GM12891 (cell line): ENCODE measurements around the gene EFCAB11.

ENCODE experiments used
- PAX5 ChIP-seq: IDR thresholded peaks from 2 replicates; pipeline ENCODE4 v1.6.1; 2011; ENCODE audit warnings: low read length, moderate library complexity, mild to moderate bottlenecking; ENCODE audit not compliant: insufficient read depth, severe bottlenecking
- POLR2A ChIP-seq: IDR thresholded peaks from 2 replicates; pipeline ENCODE4 v1.6.1; 2011; ENCODE audit warnings: low read depth, low read length, control low read depth
- POLR2AphosphoS5 ChIP-seq: IDR thresholded peaks from 2 replicates; pipeline ENCODE4 v1.6.1; 2011; ENCODE audit warnings: low read depth, low read length, control low read depth
- POU2F2 ChIP-seq: IDR thresholded peaks from 2 replicates; pipeline ENCODE4 v1.6.1; 2011; ENCODE audit warnings: low read depth, mild to moderate bottlenecking, control low read depth, low read length, moderate library complexity
- SPI1 ChIP-seq: IDR thresholded peaks from 2 replicates; pipeline ENCODE4 v1.6.1; 2011; ENCODE audit warnings: low read depth, low read length, control low read depth
- TAF1 ChIP-seq: IDR thresholded peaks from 2 replicates; pipeline ENCODE4 v1.6.1; 2011; ENCODE audit warnings: low read depth, low read length, control low read depth

DNA sequence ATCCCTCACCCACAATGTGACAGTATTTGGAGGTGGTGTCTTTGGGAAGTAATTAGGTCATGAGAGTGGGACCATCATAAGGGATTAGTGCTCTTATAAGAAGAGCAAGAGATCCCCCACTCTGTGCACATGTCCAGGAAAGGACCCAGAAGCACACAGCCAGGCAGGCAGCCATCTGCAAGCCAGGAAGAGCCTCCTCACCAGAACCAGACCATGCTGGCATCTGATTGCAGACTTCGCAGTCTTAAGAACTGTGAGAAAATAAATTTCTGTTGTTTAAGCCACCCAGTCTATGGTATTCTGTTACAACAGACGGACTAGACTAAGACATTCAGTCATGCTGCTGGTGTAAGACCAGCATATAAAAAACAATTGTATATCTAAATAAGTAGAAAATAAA lies 69.8 kb downstream of the EFCAB11 start:
- TF ChIP-seq POLR2AphosphoS5 (no peak), POLR2A (no peak), TAF1 (no peak), PAX5 (no peak), POU2F2 (no peak), SPI1 (no peak)
